HepG2 (cell line): ENCODE measurements around the gene PTGDS. TPM values are rescaled to one million over a fixed set of nuclear protein-coding genes. Genes with fewer than 3 reads are reported as not detected.

ENCODE experiments used
- ATAC-seq: fragments of 200-7000 bp; cut with Tn5 transposase; 3 replicates; pipeline ENCODE4 v1.9.1; 2020; ENCODE audit warnings: mild to moderate bottlenecking, moderate library complexity
- BruUV-seq: library from RNA; stranded (reverse); fragments of 400-500 nt; replicated peaks from 2 replicates; lab custom pipeline; 2021; lab: Mats Ljungman, UMichigan
- CTCF ChIA-PET: fragments of 300-600 bp; formaldehyde crosslinking; extraction: SDS; loops from one replicate; lab custom pipeline; 2021; ENCODE audit warnings: low total read pairs, inconsistent platforms, low intra/inter-chr PET ratio; lab: Yijun Ruan, JAX
- POLR2A ChIA-PET: fragments of 350-600 bp; sonication (Branson Sonifier 250); formaldehyde crosslinking; loops from one replicate; lab custom pipeline; 2020; ENCODE audit warnings: antibody characterized with exemption, inconsistent platforms; lab: Yijun Ruan, JAX
- DNase-seq: peaks from one replicate; pipeline ENCODE4 v3.0.0-alpha.2; 2015; ENCODE audit warnings: low spot score
- FAIRE-seq: peaks from 3 replicates; lab custom pipeline; 2011; peaks lifted over from hg19 to GRCh38; lab: Jason Lieb, UNC
- H2AFZ ChIP-seq: one replicate; pipeline ENCODE4 v1.6.1; 2011; ENCODE audit warnings: low read length, inconsistent platforms
- H3K27ac ChIP-seq: fragments of 300-600 bp; 3 replicates; pipeline ENCODE4 v1.8.0; 2011; ENCODE audit warnings: mixed run types, mild to moderate bottlenecking, mixed read lengths, low read length, inconsistent platforms; ENCODE audit not compliant: insufficient read depth; ENCODE audit errors: extremely low read length
- H3K27me3 ChIP-seq, 2 experiments: fragments of 200-600 bp in 1 of 2; 2 replicates in 1 of 2; 3 replicates in 1 of 2; pipeline versions ENCODE4 v1.6.0 to v1.8.0; 2011; ENCODE audit warnings: low read length in 2 of 2, mild to moderate bottlenecking in 2 of 2, moderate library complexity in 2 of 2, inconsistent platforms in 1 of 2; ENCODE audit not compliant: insufficient read depth in 2 of 2, control insufficient read depth in 1 of 2
- H3K36me3 ChIP-seq, 2 experiments: fragments of 200-600 bp in 1 of 2; replicated peaks in 1 of 2; 2 replicates in 1 of 2; 3 replicates in 1 of 2; pipeline versions ENCODE4 v1.5.1 to v1.8.0; 2011; ENCODE audit warnings: low read length in 2 of 2, inconsistent platforms in 1 of 2; ENCODE audit not compliant: insufficient read depth in 2 of 2, control insufficient read depth in 1 of 2
- H3K4me1 ChIP-seq: 2 replicates; pipeline ENCODE4 v1.5.1; 2012; ENCODE audit warnings: low read length, inconsistent platforms; ENCODE audit not compliant: insufficient read depth
- H3K4me2 ChIP-seq: 2 replicates; pipeline ENCODE4 v1.6.0; 2011; ENCODE audit warnings: low read depth, low read length, inconsistent platforms
- H3K4me3 ChIP-seq, 3 experiments: fragments of 200-600 bp in 1 of 3; sonication (generic), shearing (Covaris generic) in 1 of 3; replicated peaks in 1 of 3; 2 replicates each; pipeline ENCODE4 v1.5.1; 2011 to 2016; ENCODE audit warnings: low read length in 3 of 3, inconsistent platforms in 2 of 3, low read depth in 2 of 3, mild to moderate bottlenecking in 2 of 3, control low read depth in 1 of 3, mixed read lengths in 1 of 3; ENCODE audit not compliant: insufficient read depth in 1 of 3
- H3K79me2 ChIP-seq: one replicate; pipeline ENCODE4 v1.6.1; 2011; ENCODE audit warnings: low read length, inconsistent platforms; ENCODE audit not compliant: insufficient read depth
- H3K9ac ChIP-seq: 2 replicates; pipeline ENCODE4 v1.6.0; 2011; ENCODE audit warnings: mild to moderate bottlenecking, low read depth, low read length, inconsistent platforms; ENCODE audit not compliant: insufficient read depth
- H3K9me3 ChIP-seq: 2 replicates; pipeline ENCODE4 v1.5.1; 2012; ENCODE audit warnings: mild to moderate bottlenecking, low read length
- H4K20me1 ChIP-seq: 2 replicates; pipeline ENCODE4 v1.6.0; 2011; ENCODE audit warnings: inconsistent platforms, mild to moderate bottlenecking, low read length, moderate library complexity; ENCODE audit not compliant: insufficient read depth
- HES4 ChIP-seq: sonication (generic); formaldehyde crosslinking; IDR thresholded peaks from 2 replicates; pipeline ENCODE4 v1.9.0; 2021; ENCODE audit warnings: mild to moderate bottlenecking, missing genetic modification reagents, borderline replicate concordance
- IKZF4 ChIP-seq: sonication (generic); formaldehyde crosslinking; IDR thresholded peaks from 2 replicates; pipeline ENCODE4 v1.5.1; 2020; ENCODE audit warnings: borderline replicate concordance, mild to moderate bottlenecking, low read depth, missing genetic modification reagents; ENCODE audit errors: not compliant biosample characterization
- NR2F2 ChIP-seq: IDR thresholded peaks from 2 replicates; pipeline ENCODE4 v1.6.1; 2012; ENCODE audit warnings: low read depth, inconsistent platforms, borderline replicate concordance
- RARA ChIP-seq: IDR thresholded peaks from 2 replicates; pipeline ENCODE4 v1.6.1; 2016; ENCODE audit warnings: missing genetic modification reagents, missing compliant biosample characterization
- SOX6 ChIP-seq, 2 experiments: fragments of 450-650 bp in 1 of 2; sonication (generic) in 1 of 2; formaldehyde crosslinking in 1 of 2; IDR thresholded peaks; 2 replicates each; pipeline versions ENCODE4 v1.4.0 to v1.6.1; 2017 to 2020; ENCODE audit warnings: antibody characterized with exemption in 1 of 2, mild to moderate bottlenecking in 1 of 2, missing genetic modification reagents in 1 of 2
- ZFX ChIP-seq: sonication (generic); formaldehyde crosslinking; IDR thresholded peaks from 2 replicates; pipeline ENCODE4 v1.4.0; 2020; ENCODE audit warnings: mild to moderate bottlenecking, low read depth, missing genetic modification reagents, moderate library complexity
- WGBS: methylation state at CpG from one replicate; pipeline ENCODE4 v1.1.6; 2017; ENCODE audit warnings: low lambda C conversion rate; 5-methylcytosine and 5-hydroxymethylcytosine counted together
- in situ Hi-C: cut with HindIII; loops from 2 replicates; pipeline ENCODE4 v1.10.0; 2017; ENCODE audit warnings: low pct_unique_long_range_greater_than_20kb; ENCODE audit not compliant: extremely low pct_ligation_motif_present
- intact Hi-C: fragments of 100-400 bp; cut with micrococcal nuclease; formaldehyde crosslinking; loops from one replicate; pipeline ENCODE4 v1.10.0; 2022; ENCODE audit not compliant: unreplicated experiment
- polyA plus RNA-seq, 8 experiments: library from polyadenylated mRNA; depleted of rRNA in 3 of 8; stranded (reverse) in 7 of 8; unstranded in 1 of 8; fragments of >200 nt; fragmentation: Illumina TruSeq in 4 of 8; extraction: Trizol in 4 of 8; gene quantifications; 2 replicates each; pipeline versions ENCODE4 v1.2.1 to v1.2.3, GENCODE V29; 2011 to 2016; ENCODE audit warnings: low read depth in 4 of 8, missing spikeins in 1 of 8, mixed read lengths in 1 of 8; ENCODE audit not compliant: insufficient read depth in 1 of 8
- total RNA-seq, 5 experiments: library from RNA; depleted of rRNA; stranded (reverse); fragments of >200 nt; fragmentation: Illumina TruSeq; extraction: Trizol; gene quantifications; 2 replicates each; pipeline ENCODE4 v1.2.3, GENCODE V29; 2016; ENCODE audit warnings: low read depth in 1 of 5
- TF ChIP-seq, protein P1 (sequence below): sonication (generic); formaldehyde crosslinking; IDR thresholded peaks from 2 replicates; pipeline ENCODE4 v1.4.0; 2020; ENCODE audit warnings: mild to moderate bottlenecking, missing genetic modification reagents
- TF ChIP-seq, protein P2 (sequence below): sonication (generic); formaldehyde crosslinking; IDR thresholded peaks from 2 replicates; pipeline ENCODE4 v1.5.0; 2020; ENCODE audit warnings: mild to moderate bottlenecking, missing genetic modification reagents
- TF ChIP-seq, protein P3 (sequence below): sonication (generic); IDR thresholded peaks from 2 replicates; pipeline ENCODE4 v1.6.1; 2016; ENCODE audit warnings: low read depth, borderline replicate concordance

The PTGDS gene
- total and polyA plus RNA-seq, 2 of the 13 experiments (the other 11 are each of a cell fraction or from before 2014, with no cell fraction given): 0.33 to 0.50 TPM

DNA sequence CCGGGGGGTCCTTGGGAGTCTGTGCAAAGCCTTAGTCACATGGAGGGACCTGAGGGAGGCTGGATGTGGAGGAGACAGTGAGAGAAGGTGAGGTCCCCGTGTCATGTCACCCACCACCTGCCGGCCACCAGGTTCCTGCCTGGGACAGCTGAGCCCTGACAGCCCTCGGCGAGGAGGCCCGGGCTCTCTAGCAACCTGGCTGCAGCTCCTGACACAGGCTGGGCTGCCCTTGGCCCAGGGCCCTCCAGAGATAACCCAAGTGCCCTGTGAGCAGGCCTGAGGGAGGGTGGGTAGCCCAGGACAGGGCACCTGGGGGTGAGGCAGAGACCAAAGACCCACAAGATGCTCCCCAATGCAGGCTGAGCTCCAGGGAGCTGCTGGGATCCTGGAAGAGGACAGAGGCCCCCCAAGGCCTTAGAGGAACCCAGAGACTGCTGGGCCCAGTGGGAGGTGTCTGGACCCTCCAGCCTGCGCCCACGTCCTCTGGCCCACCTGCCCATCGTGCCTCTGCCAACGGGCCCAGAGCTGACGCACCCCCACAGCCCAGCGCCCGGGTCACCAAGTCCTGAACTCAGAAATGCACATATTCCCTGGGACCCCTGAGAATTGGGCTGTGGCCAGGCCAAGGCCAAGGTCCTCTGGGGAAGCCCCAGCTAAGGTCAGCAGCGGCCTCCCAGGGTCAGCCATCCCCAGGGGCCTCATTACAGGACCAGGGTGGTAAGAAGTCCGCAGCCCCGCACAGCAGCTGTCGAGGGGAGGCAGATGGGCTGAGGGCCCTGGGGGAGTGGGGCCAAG lies 8.8 kb upstream of the PTGDS start:
- Histone ChIP-seq H3K4me3 (no peak overlapping the region; a peak in 1 of 6 replicates), H3K9me3 (no peaks in the 10 kb centered on the region), H3K36me3 (no peaks in the 10 kb centered on the region), H3K4me1 (peaks cover 55% of the 10 kb centered on the region), H2AFZ (no peak overlapping the region), H3K27me3 (peaks cover 23 to 66% of the 10 kb centered on the region in 2 experiments), H3K79me2 (no peaks in the 10 kb centered on the region), H4K20me1 (no peaks in the 10 kb centered on the region), H3K27ac (no peak overlapping the region), H3K4me2 (no peak overlapping the region), H3K9ac (no peak overlapping the region)
- POLR2A ChIA-PET: interaction anchor here (0.8 kb wide), 1 partner anchor 31 kb away, joined by 3 read pairs; no protein-coding TSS in a partner anchor
- ATAC-seq (peak; percentile 51), DNase-seq (no peak), FAIRE-seq (no peak)
- BruUV-seq: no TSS peak
- WGBS: 6% methylated on average over 7 of the region's 17 CpGs
- in situ Hi-C loops: no loop called here
- intact Hi-C loops: loop anchor here (2.0 kb wide), 1 partner anchor 20 kb away; no protein-coding TSS in a partner anchor
- CTCF ChIA-PET: no interaction called here
- TF ChIP-seq HES4 (CRISPR knock-in tag): no peak
- peak; percentile 37 for TF ChIP-seq IKZF4
- TF ChIP-seq, protein P1, sequence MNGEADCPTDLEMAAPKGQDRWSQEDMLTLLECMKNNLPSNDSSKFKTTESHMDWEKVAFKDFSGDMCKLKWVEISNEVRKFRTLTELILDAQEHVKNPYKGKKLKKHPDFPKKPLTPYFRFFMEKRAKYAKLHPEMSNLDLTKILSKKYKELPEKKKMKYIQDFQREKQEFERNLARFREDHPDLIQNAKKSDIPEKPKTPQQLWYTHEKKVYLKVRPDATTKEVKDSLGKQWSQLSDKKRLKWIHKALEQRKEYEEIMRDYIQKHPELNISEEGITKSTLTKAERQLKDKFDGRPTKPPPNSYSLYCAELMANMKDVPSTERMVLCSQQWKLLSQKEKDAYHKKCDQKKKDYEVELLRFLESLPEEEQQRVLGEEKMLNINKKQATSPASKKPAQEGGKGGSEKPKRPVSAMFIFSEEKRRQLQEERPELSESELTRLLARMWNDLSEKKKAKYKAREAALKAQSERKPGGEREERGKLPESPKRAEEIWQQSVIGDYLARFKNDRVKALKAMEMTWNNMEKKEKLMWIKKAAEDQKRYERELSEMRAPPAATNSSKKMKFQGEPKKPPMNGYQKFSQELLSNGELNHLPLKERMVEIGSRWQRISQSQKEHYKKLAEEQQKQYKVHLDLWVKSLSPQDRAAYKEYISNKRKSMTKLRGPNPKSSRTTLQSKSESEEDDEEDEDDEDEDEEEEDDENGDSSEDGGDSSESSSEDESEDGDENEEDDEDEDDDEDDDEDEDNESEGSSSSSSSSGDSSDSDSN (CRISPR knock-in tag): peak; percentile 37; the same call in 1 of the 2 replicates
- TF ChIP-seq SOX6 (IDR thresholded peaks at IDR 0.05): no peak
- TF ChIP-seq SOX6 (CRISPR knock-in tag; IDR thresholded peaks at IDR 0.05): 0 out of 2 replicates have a peak, but pooled peaks have one; percentile 6
- 0 out of 2 replicates have a peak, but pooled peaks have one; percentile 17 for TF ChIP-seq NR2F2
- peak; percentile 40; the same call in 1 of the 2 replicates for TF ChIP-seq RARA (CRISPR knock-in tag)
- TF ChIP-seq, protein P2, sequence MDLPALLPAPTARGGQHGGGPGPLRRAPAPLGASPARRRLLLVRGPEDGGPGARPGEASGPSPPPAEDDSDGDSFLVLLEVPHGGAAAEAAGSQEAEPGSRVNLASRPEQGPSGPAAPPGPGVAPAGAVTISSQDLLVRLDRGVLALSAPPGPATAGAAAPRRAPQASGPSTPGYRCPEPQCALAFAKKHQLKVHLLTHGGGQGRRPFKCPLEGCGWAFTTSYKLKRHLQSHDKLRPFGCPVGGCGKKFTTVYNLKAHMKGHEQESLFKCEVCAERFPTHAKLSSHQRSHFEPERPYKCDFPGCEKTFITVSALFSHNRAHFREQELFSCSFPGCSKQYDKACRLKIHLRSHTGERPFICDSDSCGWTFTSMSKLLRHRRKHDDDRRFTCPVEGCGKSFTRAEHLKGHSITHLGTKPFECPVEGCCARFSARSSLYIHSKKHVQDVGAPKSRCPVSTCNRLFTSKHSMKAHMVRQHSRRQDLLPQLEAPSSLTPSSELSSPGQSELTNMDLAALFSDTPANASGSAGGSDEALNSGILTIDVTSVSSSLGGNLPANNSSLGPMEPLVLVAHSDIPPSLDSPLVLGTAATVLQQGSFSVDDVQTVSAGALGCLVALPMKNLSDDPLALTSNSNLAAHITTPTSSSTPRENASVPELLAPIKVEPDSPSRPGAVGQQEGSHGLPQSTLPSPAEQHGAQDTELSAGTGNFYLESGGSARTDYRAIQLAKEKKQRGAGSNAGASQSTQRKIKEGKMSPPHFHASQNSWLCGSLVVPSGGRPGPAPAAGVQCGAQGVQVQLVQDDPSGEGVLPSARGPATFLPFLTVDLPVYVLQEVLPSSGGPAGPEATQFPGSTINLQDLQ: no peak
- TF ChIP-seq, protein P3, sequence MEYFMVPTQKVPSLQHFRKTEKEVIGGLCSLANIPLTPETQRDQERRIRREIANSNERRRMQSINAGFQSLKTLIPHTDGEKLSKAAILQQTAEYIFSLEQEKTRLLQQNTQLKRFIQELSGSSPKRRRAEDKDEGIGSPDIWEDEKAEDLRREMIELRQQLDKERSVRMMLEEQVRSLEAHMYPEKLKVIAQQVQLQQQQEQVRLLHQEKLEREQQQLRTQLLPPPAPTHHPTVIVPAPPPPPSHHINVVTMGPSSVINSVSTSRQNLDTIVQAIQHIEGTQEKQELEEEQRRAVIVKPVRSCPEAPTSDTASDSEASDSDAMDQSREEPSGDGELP: 0 out of 2 replicates have a peak, but pooled peaks have one; percentile 20
- peak; percentile 34; the same call in 1 of the 2 replicates for TF ChIP-seq ZFX (CRISPR knock-in tag)
